Measurements from ENCODE around the gene XRCC6. TPM values are rescaled to one million over a fixed set of nuclear protein-coding genes. Genes with fewer than 3 reads are reported as not detected.
A peak's percentile ranks its signal among the peaks of the same experiment; 100 is the strongest.
"Not testable (repeated sequence)": the region's sequence is repeated elsewhere in the genome, so short reads cannot be mapped to it uniquely, and the experiment has no call there.

Gene XRCC6
- total RNA-seq, 2 donors from 2014 or later = 147 to 165 TPM

DNA sequence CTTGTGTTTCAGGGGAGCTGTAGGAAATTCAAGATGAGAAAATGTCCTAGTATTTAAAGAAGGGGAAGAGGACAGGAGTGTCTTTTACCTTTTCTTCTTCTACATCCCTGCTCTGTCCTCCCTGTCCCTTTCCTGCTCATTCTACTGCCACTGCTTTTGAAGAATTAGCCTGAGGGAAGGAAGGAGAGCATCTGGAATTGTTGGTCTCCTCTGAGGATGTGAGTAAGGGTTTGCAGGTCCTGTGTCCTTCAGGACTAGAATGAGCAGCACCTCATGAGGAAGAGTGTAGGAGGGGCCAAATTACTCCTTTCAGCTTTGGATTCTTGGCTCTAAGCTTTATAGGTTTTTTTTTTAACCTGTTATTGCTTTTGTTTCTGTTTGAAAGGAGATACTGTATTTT lies 43.4 kb downstream of the XRCC6 start:
- Mint-ChIP-seq H3K36me3 (ENCODE audit: low read depth) (peaks cover 11% of the 10 kb centered on the region), H3K4me3 (no peak overlapping the region), H3K27me3 (no peaks in the 10 kb centered on the region), H3K4me1 (peaks cover 9% of the 10 kb centered on the region), H3K27ac (peak overlapping the region; percentile 85)
- H3K9me3 ChIP-seq (ENCODE audit: control insufficient read depth, low read length, poor library complexity, severe bottlenecking) = no peaks in the 10 kb centered on the region
- DNase-seq = no peak
- no peak for ATAC-seq

DNA sequence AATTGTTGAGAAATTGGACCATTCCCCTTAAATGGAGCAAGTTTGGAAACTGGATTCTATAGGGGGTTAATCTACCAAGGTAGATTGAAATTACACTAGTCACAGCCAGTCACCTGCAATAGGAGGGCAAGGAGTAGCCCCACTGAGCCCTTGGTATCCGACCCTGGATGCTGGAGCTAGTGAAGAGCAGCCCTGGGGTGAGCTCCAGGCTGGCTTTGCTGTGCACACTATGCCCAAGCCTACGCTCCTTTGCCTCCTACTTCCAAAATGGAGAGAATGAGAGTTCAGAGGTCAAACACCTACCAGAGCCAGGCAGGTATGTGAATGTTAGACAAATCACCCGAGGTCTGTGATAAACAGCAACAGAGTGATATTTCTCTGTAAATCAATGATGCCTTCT lies 43.9 kb downstream of the XRCC6 start:
- DNase-seq (no peak), ATAC-seq (no peak)
- Mint-ChIP-seq H3K27ac (peak overlapping the region; percentile 85), H3K36me3 (ENCODE audit: low read depth) (peaks cover 11% of the 10 kb centered on the region), H3K4me1 (peaks cover 9% of the 10 kb centered on the region), H3K27me3 (no peaks in the 10 kb centered on the region), H3K4me3 (no peak overlapping the region)
- no peaks in the 10 kb centered on the region for H3K9me3 ChIP-seq (ENCODE audit: control insufficient read depth, low read length, poor library complexity, severe bottlenecking)

DNA sequence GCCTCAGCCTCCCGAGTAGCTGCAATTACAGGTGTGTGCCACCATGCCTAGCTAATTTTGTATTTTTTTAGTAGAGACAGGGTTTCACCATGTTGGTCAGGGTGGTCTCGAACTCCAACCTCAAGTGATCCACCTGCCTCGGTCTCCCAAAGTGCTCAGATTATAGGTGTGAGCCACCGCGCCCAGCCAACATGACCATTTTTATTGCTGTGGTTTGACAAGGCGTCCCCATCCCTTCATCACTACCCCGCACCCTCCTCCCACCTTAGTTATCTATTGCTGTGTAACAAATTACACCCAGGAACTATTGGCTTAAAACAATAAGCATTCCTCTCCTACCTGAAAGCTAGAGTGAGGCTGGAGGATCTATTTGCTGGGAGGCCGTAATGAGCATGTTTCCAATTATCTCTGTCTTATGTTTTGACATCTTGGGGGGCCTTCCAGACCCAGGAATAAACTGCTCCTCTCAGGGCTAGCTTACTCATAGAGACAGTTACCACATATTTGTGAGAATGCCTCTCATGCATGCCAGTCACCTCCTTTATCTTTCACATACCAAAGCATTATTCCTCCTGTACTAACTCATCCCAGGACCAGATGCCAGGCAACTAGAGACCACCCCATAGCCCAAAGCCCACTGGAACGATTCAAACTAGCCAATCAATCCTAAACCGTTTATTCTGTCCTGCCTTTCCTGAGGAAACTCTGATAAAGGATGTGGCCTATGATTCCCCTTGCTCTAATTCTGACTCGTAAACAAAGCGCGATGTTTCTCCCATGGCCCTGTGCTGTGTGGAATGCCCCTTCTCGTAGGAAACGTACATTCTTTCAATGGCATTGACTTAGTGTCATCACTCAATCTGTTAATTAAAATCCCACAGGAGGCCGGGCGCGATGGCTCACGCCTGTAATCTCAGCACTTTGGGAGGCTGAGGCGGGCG lies 48.1 kb downstream of the XRCC6 start:
- no peak overlapping the region for H3K4me3 Mint-ChIP-seq
- DNase-seq (no peak), ATAC-seq (no peak)
- H3K27me3 Mint-ChIP-seq = no peaks in the 10 kb centered on the region
- H3K27ac Mint-ChIP-seq = peak overlapping the region; percentile 97
- H3K9me3 ChIP-seq (ENCODE audit: control insufficient read depth, low read length, poor library complexity, severe bottlenecking) = no peaks in the 10 kb centered on the region
- peaks cover 2% of the 10 kb centered on the region for H3K36me3 Mint-ChIP-seq (ENCODE audit: low read depth)
- peaks cover 9% of the 10 kb centered on the region for H3K4me1 Mint-ChIP-seq

DNA sequence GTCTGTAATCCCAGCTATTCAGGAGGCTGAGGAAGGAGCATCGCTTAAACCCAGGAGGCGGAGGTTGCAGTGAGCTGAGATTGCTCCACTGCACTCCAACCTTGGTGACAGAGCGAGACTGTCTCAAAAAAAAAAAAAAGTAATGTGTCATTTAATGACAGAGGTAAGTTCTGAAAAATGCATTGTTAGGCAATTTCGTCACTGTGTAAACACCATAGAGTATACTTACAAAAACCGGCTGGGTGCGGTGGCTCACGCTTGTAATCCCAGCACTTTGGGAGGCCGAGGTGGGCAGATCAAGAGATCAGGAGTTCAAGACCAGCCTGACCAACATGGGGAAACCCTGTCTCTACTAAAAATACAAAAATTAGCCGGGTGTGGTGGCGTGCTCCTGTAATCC lies 51.0 kb downstream of the XRCC6 start:
- peaks cover 15% of the 10 kb centered on the region for H3K4me1 Mint-ChIP-seq
- peaks cover 10% of the 10 kb centered on the region for H3K36me3 Mint-ChIP-seq (ENCODE audit: low read depth)
- not testable (repeated sequence) for ATAC-seq; DNase-seq; H3K9me3 ChIP-seq (ENCODE audit: control insufficient read depth, low read length, poor library complexity, severe bottlenecking); H3K27me3 Mint-ChIP-seq; H3K4me3 Mint-ChIP-seq
- H3K27ac Mint-ChIP-seq = peak overlapping the region; percentile 29

DNA sequence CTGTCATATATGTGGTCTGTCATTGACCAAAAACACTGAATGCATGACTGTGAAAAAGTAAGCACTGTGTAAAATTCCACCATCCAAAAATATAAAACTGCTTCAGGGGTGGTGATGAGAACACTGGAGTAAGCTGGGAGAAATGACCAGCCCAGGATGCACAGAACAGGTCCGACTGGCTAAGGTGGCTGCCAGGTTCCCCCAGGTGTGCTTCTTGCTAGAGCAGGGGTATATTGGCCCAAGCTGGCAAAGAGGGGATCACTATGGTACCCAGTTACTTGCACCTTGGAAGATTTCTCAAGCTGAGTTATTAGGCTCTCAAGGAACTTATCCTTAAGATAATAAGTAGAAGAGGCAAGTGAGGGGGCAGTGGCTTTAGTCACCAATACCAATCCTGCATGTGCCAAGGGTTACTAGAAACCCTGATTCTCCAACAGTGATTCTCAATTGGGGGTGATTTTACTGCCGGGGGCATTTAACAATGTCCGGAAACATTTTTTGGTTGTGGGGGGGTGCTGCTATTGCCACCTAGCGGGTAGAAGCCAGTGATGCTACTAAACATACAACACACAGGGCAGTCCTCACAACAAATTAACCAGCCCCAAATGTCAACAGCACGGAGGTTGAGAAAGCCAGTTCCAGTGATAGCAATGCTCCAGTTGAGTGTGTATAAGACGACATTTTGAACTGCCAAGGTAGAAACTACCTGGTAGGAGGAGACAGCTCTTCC lies 51.9 kb downstream of the XRCC6 start:
- Mint-ChIP-seq H3K27me3 (no peaks in the 10 kb centered on the region), H3K36me3 (ENCODE audit: low read depth) (peaks cover 12% of the 10 kb centered on the region), H3K4me3 (no peak overlapping the region), H3K4me1 (peaks cover 19% of the 10 kb centered on the region), H3K27ac (no peak overlapping the region)
- DNase-seq (no peak), ATAC-seq (no peak)
- H3K9me3 ChIP-seq (ENCODE audit: control insufficient read depth, low read length, poor library complexity, severe bottlenecking) = no peaks in the 10 kb centered on the region

DNA sequence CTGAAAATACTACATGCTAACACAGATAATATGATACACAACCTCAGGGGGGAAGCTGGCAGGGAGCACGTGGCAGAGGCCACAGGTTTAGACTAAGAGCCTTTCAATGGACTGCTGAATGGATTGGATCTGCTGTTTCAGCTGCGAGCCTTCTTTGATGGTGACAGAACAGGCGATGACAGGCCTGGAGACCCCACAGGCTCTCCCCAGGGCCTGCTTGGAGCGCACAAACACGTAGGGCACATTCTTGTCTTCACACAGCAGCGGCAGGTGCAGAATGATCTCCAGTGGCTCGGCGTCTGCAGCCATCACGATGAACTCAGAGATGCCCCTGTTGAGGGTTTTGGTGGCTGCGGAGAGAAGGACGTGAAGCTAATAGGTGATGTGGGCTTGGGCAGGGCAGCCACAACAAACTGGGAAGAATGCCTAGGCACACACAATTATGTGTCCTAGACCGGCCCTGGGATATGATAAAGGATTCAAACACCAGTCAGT lies 53.8 kb downstream of the XRCC6 start:
- H3K4me1 Mint-ChIP-seq = peaks cover 18% of the 10 kb centered on the region
- H3K4me3 Mint-ChIP-seq = no peak overlapping the region
- peaks cover 17% of the 10 kb centered on the region for H3K36me3 Mint-ChIP-seq (ENCODE audit: low read depth)
- DNase-seq (no peak), ATAC-seq (no peak)
- H3K27me3 Mint-ChIP-seq = no peaks in the 10 kb centered on the region
- no peaks in the 10 kb centered on the region for H3K9me3 ChIP-seq (ENCODE audit: control insufficient read depth, low read length, poor library complexity, severe bottlenecking)
- H3K27ac Mint-ChIP-seq = peak overlapping the region; percentile 79

DNA sequence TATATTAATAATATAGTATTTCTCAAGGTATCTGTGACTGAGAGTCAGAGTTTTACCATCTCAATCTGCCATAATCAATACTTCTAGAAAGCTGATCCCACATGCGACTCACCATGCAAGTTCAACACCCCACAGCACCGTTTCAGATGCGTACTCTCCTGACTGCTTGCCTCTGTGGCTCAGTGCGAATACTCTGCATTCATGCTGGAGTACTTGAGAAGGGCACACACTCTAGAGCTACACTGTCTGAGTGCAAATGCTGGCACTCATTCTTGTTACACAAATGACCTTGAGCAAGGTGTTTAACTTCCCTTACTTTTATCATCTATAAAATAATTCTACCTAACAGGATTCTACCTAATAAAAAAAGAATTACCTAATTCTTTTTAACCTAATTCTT lies 55.0 kb downstream of the XRCC6 start:
- peaks cover 17% of the 10 kb centered on the region for H3K36me3 Mint-ChIP-seq (ENCODE audit: low read depth)
- H3K27ac Mint-ChIP-seq = peak overlapping the region; percentile 29
- DNase-seq (no peak), ATAC-seq (no peak)
- no peaks in the 10 kb centered on the region for H3K27me3 Mint-ChIP-seq
- no peak overlapping the region for H3K4me3 Mint-ChIP-seq
- H3K4me1 Mint-ChIP-seq = peaks cover 21% of the 10 kb centered on the region
- H3K9me3 ChIP-seq (ENCODE audit: control insufficient read depth, low read length, poor library complexity, severe bottlenecking) = no peaks in the 10 kb centered on the region

DNA sequence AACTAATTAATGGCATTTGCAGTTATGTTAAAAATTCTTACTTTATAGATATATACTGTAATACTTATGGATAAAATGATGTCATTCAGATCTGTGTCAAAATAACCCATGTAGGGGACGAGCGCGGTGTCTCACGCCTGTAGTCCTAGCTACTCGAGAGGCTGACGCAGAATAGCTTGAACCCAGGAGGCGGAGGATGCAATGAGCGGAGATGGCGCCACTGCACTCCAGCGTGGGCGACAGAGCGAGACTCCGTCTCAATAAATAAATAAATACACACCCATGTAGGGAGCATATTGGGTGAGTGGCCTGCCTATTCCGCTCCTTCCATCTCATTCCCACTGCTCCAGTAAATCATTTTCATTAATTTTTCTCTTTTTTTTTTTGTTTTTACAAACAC lies 60.5 kb downstream of the XRCC6 start:
- Mint-ChIP-seq H3K4me3 (peak overlapping the region; percentile 99), H3K4me1 (peaks cover 17% of the 10 kb centered on the region), H3K27ac (peak overlapping the region; percentile 97), H3K36me3 (ENCODE audit: low read depth) (peaks cover 13% of the 10 kb centered on the region), H3K27me3 (no peaks in the 10 kb centered on the region)
- no peaks in the 10 kb centered on the region for H3K9me3 ChIP-seq (ENCODE audit: control insufficient read depth, low read length, poor library complexity, severe bottlenecking)
- ATAC-seq (peak; percentile 27), DNase-seq (no peak)

DNA sequence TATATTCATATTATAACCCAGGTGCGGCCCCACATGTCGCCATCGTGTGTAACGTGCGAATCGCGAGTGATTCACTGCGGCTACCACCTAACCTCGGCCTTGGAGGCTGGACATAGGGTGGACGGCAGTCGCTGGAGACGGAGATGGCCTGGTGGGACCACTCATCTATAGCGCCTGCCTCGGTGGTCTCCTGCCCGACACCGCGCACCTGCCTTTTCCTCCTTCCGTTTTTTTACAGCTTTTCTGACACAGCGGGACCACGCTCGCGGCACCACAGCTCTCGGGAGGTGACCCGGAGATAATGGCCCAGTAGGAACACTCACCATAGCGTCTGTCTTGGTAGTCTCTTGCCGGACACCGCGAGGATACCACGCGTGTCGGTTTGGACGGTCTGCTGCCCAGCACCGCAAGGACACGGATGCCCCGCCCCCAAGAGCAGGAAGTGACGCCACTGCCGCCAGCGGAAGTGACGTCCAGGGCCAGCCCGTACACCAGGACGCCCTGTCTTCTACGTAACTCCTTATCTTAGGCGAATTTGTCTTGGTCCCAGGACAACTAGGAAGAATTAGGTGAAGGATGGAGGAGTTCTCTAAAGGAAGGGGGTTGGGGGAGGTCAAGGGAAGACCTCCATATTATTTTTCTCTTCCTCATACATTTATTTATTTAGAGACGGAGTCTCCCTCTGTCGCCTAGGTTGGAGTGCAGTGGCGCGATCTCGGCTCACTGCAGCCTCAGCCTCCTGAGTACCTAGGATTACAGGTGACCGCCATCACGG lies 61.1 kb downstream of the XRCC6 start:
- H3K4me3 Mint-ChIP-seq = peak overlapping the region; percentile 99
- H3K4me1 Mint-ChIP-seq = peaks cover 14% of the 10 kb centered on the region
- peaks cover 10% of the 10 kb centered on the region for H3K36me3 Mint-ChIP-seq (ENCODE audit: low read depth)
- DNase-seq (peak; percentile 66 to 81 (median 72)), ATAC-seq (peak; percentile 90)
- H3K27me3 Mint-ChIP-seq = no peaks in the 10 kb centered on the region
- peak overlapping the region; percentile 97 for H3K27ac Mint-ChIP-seq
- no peaks in the 10 kb centered on the region for H3K9me3 ChIP-seq (ENCODE audit: control insufficient read depth, low read length, poor library complexity, severe bottlenecking)

DNA sequence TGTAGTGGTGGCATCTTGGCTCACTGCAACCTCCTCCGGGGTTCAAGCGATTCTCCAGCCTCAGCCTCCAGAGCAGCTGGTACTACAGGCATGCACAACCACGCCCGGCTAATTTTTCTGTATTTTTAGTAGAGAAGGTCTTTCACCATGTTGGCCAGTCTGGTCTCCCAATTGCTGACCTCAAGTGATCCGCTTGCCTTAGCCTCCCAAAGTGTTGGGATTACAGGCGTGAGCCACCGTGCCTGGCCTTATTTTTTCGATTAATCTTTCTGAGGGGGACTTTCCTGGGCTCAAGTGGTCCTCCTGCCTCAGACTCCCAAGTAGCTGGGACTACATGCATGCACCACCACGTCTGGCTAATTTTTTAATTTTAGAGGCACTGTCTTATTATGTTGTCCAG lies 62.0 kb downstream of the XRCC6 start:
- ATAC-seq (no peak), DNase-seq (no peak)
- no peaks in the 10 kb centered on the region for H3K27me3 Mint-ChIP-seq
- H3K4me3 Mint-ChIP-seq = peak overlapping the region; percentile 99
- H3K4me1 Mint-ChIP-seq = peaks cover 17% of the 10 kb centered on the region
- H3K9me3 ChIP-seq (ENCODE audit: control insufficient read depth, low read length, poor library complexity, severe bottlenecking) = no peaks in the 10 kb centered on the region
- peaks cover 8% of the 10 kb centered on the region for H3K36me3 Mint-ChIP-seq (ENCODE audit: low read depth)
- H3K27ac Mint-ChIP-seq = peak overlapping the region; percentile 97

DNA sequence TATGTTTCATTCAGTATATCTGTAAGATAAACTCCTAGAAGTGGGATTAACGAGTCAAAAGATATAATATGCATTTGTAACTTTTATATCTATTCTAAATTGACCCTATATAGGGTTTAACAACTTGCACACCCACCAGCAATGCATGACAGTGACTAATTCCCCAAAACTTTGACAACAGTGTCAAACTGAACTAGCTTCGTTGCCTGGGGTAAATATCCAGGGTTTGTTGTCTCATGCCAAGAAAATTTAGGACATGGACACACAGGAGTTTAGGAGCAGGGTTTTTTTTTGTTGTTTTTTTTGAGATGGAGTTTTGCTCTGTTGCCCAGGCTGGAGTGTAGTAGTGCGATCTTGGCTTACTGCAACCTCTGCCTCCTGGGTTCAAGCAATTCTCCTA lies 62.5 kb downstream of the XRCC6 start:
- no peak for DNase-seq
- H3K4me1 Mint-ChIP-seq = peaks cover 20% of the 10 kb centered on the region
- H3K4me3 Mint-ChIP-seq = no peak overlapping the region
- H3K27ac Mint-ChIP-seq = peak overlapping the region; percentile 51
- H3K36me3 Mint-ChIP-seq (ENCODE audit: low read depth) = peaks cover 4% of the 10 kb centered on the region
- no peak for ATAC-seq
- H3K27me3 Mint-ChIP-seq = no peaks in the 10 kb centered on the region
- H3K9me3 ChIP-seq (ENCODE audit: control insufficient read depth, low read length, poor library complexity, severe bottlenecking) = no peaks in the 10 kb centered on the region

DNA sequence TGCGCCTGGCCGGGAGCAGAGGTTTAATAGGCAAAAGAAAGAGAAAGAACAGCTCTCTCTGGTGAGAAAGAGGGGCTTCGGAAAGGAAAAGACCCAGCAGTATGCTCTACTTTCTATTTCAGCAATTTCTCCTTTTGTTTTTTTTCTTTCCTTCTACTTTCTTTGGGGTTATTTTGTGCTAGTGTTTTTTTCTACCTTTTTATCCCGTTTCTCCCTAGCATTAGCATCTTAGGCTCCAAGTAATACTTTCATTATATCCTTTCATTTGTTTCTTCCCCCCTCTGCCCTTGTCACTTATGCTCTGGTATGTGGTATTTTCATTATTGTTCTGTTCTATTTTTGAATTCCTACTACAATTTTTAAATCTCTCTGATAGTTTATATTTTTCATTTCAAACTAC lies 63.1 kb downstream of the XRCC6 start:
- ATAC-seq (no peak), DNase-seq (no peak)
- peak overlapping the region; percentile 6 for H3K4me3 Mint-ChIP-seq
- H3K27me3 Mint-ChIP-seq = no peaks in the 10 kb centered on the region
- peaks cover 22% of the 10 kb centered on the region for H3K4me1 Mint-ChIP-seq
- H3K27ac Mint-ChIP-seq = peak overlapping the region; percentile 51
- H3K36me3 Mint-ChIP-seq (ENCODE audit: low read depth) = peaks cover 7% of the 10 kb centered on the region
- H3K9me3 ChIP-seq (ENCODE audit: control insufficient read depth, low read length, poor library complexity, severe bottlenecking) = no peaks in the 10 kb centered on the region

DNA sequence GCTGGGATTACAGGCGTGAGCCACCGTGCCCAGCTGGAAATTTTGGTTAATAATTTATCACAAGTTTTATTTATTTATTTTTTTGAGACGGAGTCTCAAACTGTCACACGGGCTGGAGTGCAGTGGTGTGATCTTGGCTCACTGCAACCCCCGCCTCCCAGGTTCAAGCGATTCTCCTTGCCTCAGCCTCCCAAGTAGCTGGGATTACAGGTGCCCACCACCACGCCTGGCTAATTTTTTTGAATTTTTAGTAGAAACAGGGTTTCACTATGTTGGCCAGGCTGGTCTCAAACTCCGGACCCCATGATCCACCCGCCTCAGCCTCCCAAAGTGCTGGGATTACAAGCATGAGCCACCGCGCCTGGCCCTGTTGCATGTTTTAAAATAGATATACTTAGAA lies 65.8 kb downstream of the XRCC6 start:
- peak overlapping the region; percentile 99 for H3K27ac Mint-ChIP-seq
- H3K4me1 Mint-ChIP-seq = peaks cover 27% of the 10 kb centered on the region

More for the DNA sequence above, 65.8 kb downstream of the XRCC6 start:
- not testable (repeated sequence) for ATAC-seq; H3K36me3 Mint-ChIP-seq (ENCODE audit: low read depth); H3K27me3 Mint-ChIP-seq; H3K9me3 ChIP-seq (ENCODE audit: control insufficient read depth, low read length, poor library complexity, severe bottlenecking); DNase-seq
- H3K4me3 Mint-ChIP-seq = peak overlapping the region; percentile 92
